Measurements from ENCODE around the gene LRRC4. TPM values are rescaled to one million over a fixed set of nuclear protein-coding genes. Genes with fewer than 3 reads are reported as not detected.

LRRC4 gene
- total RNA-seq, 1 experiment from 2014 or later: 10.4 TPM

- H3K4ac ChIP-seq (ENCODE audit: low read depth, low read length): no peak overlapping the region
- no peaks in the 10 kb centered on the region for H3K23me2 ChIP-seq (ENCODE audit: insufficient read length, low read depth, low read length, poor library complexity, severe bottlenecking)
- no peak overlapping the region for H3K27ac ChIP-seq (ENCODE audit: insufficient read length, low read depth, low read length)
- H3K9me3 Mint-ChIP-seq: no peaks in the 10 kb centered on the region
- DNase-seq: no peak
- no peak overlapping the region for H3K14ac ChIP-seq (ENCODE audit: insufficient read depth, low read length)
- no peak overlapping the region for H2AK5ac ChIP-seq (ENCODE audit: insufficient read length, low read length)
- no peak overlapping the region for H2BK15ac ChIP-seq (ENCODE audit: low read depth, low read length)
- no peak overlapping the region for H3K9ac ChIP-seq (ENCODE audit: extremely low read depth, insufficient read length, low read length)
- no peaks in the 10 kb centered on the region for H3K79me1 ChIP-seq (ENCODE audit: insufficient read depth, low read depth, low read length, poor library complexity, severe bottlenecking)
- no peak overlapping the region for H3K4me3 Mint-ChIP-seq
- no CpG with 5 or more reads among the region's 1 CpG for WGBS (ENCODE audit: extremely low coverage, insufficient read length, low lambda C conversion rate)
- H3K4me1 Mint-ChIP-seq: peaks cover 20% of the 10 kb centered on the region in 2 experiments
- H3K9me3 ChIP-seq (ENCODE audit: control insufficient read depth, low read depth, low read length): no peaks in the 10 kb centered on the region
- no peak overlapping the region for H3T11ph ChIP-seq (ENCODE audit: low read length)
- H3K79me2 ChIP-seq (ENCODE audit: insufficient read depth, low read length): no peaks in the 10 kb centered on the region
- no peaks in the 10 kb centered on the region for H3K27me3 ChIP-seq (ENCODE audit: insufficient read depth, low read length)
- no peak overlapping the region for H2BK12ac ChIP-seq (ENCODE audit: insufficient read length, low read depth, low read length)
- H3K56ac ChIP-seq (ENCODE audit: insufficient read length, low read depth, low read length): no peak overlapping the region
- no peak overlapping the region for H2AFZ ChIP-seq (ENCODE audit: low read length)
- no peaks in the 10 kb centered on the region for H3K4me1 ChIP-seq (ENCODE audit: insufficient read depth, low read length)
- H3K4me2 ChIP-seq (ENCODE audit: insufficient read depth, insufficient read length, low read length): no peak overlapping the region
- no peak overlapping the region for H4K5ac ChIP-seq (ENCODE audit: insufficient read length, low read depth, low read length)
- H3K18ac ChIP-seq (ENCODE audit: insufficient read length, low read depth, low read length): no peak overlapping the region
- no peak overlapping the region for H4K91ac ChIP-seq (ENCODE audit: insufficient read length, low read depth, low read length)
- no peak overlapping the region for H2BK20ac ChIP-seq (ENCODE audit: low read depth, low read length, poor library complexity, severe bottlenecking)
- no peaks in the 10 kb centered on the region; a peak in 3 of 7 replicates for H3K36me3 Mint-ChIP-seq (ENCODE audit: insufficient read depth in 1 of 3, low read depth in 3 of 3)
- H2BK120ac ChIP-seq (ENCODE audit: low read depth, low read length, poor library complexity, severe bottlenecking): no peak overlapping the region
- no peak overlapping the region for H2BK5ac ChIP-seq (ENCODE audit: insufficient read length, low read length)
- H4K20me1 ChIP-seq (ENCODE audit: control insufficient read depth, insufficient read depth, insufficient read length): no peaks in the 10 kb centered on the region
- TF ChIP-seq CTCF (conservative IDR thresholded peaks at IDR 0.05): no peak
- no peak overlapping the region for H3K27ac Mint-ChIP-seq
- H3K23ac ChIP-seq (ENCODE audit: insufficient read length, low read depth, low read length): no peak overlapping the region
- H3K27me3 Mint-ChIP-seq (ENCODE audit: low read depth): no peaks in the 10 kb centered on the region
- H4K8ac ChIP-seq (replicated peaks; ENCODE audit: insufficient read length, low read depth, low read length): no peak overlapping the region
These were observed 26.7 kb upstream of the LRRC4 start for GRCh38 chr7:128057909-128058308.
